GM18508 (cell line): ENCODE data around the gene CSNK1A1.
"Not testable (repeated sequence)": the region's sequence is repeated elsewhere in the genome, so short reads cannot be mapped to it uniquely, and the experiment has no call there.

Experiments used
- ATAC-seq: cut with Tn5 transposase; IDR thresholded peaks from one replicate; pipeline ENCODE4 v1.9.1; 2021; ENCODE audit warnings: moderate number of reproducible peaks; ENCODE audit not compliant: insufficient read depth, unreplicated experiment

The CSNK1A1 gene

GRCh38 chr5:149464796-149465489, 86.3 kb downstream of the CSNK1A1 start:
- no peak for ATAC-seq

GRCh38 chr5:149461907-149462306, 89.3 kb downstream of the CSNK1A1 start:
- not testable (repeated sequence) for ATAC-seq

- ATAC-seq, result no peak
Observed at GRCh38 chr5:149459891-149460290, 91.3 kb downstream of the CSNK1A1 start.

GRCh38 chr5:149457393-149457763, 93.9 kb downstream of the CSNK1A1 start:
- no peak for ATAC-seq

GRCh38 chr5:149456597-149457392, 94.4 kb downstream of the CSNK1A1 start:
- no peak for ATAC-seq

GRCh38 chr5:149455889-149456409, 95.3 kb downstream of the CSNK1A1 start:
- no peak for ATAC-seq

- ATAC-seq, result no peak
Observed at GRCh38 chr5:149453618-149454415, 97.4 kb downstream of the CSNK1A1 start.

- ATAC-seq, result no peak
Observed at GRCh38 chr5:149452665-149453617, 98.3 kb downstream of the CSNK1A1 start.

- ATAC-seq, result no peak
Observed at GRCh38 chr5:149452007-149452664, 99.1 kb downstream of the CSNK1A1 start.

- ATAC-seq, result no peak
Observed at GRCh38 chr5:149450199-149450598, 101.0 kb downstream of the CSNK1A1 start.

- no peak for ATAC-seq
Observed at GRCh38 chr5:149448831-149449714, 102.2 kb downstream of the CSNK1A1 start.

- ATAC-seq, result no peak
Observed at GRCh38 chr5:149448431-149448830, 102.8 kb downstream of the CSNK1A1 start.

- ATAC-seq, result no peak
Observed at GRCh38 chr5:149447373-149448367, 103.6 kb downstream of the CSNK1A1 start.

GRCh38 chr5:149446794-149447193, 104.4 kb downstream of the CSNK1A1 start:
- ATAC-seq, result not testable (repeated sequence)

GRCh38 chr5:149445739-149446369, 105.4 kb downstream of the CSNK1A1 start:
- no peak for ATAC-seq

- ATAC-seq, result no peak
Observed at GRCh38 chr5:149445343-149445738, 105.9 kb downstream of the CSNK1A1 start.
